GM19023 (cell line): ENCODE results near the gene SERINC2.

Experiments used
- ATAC-seq: cut with Tn5 transposase; IDR thresholded peaks from one replicate; pipeline ENCODE4 v1.9.1; 2021; ENCODE audit warnings: mild to moderate bottlenecking, moderate library complexity; ENCODE audit not compliant: unreplicated experiment

Gene SERINC2

DNA sequence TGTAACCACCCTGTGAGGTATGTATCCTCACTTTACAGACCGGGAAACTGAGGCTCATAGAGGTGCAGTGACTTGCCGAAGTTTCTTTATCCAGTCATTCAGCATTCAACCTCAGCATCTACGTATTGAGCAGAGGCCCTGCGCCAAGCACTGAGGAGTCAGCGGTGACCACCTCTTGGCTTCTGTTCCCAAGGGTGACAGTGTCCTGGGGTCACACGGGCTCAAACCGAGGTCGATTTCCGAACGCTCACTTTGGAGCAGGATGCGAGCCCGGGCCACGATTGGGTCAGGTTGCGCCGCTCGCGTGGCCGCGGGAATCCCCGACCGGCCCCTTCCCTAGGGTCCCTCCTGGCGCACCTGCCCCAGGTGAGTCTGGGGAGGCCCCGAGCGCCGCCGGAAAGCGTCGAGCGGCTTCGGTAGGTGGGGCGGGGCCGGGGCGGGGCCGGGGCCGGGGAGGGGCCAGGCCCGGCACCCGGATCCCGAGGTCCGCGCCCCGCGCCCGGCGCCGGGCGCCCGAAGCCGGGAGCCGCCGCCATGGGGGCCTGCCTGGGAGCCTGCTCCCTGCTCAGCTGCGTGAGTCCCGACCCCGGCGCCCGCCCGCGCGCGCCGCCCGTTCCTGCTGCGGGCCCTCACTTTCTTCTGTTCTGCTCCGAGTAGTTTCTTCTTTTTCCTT, at the start of gene SERINC2:
Gene SERINC2, plus strand, starts transcription at position 482 of the 673 bp plus-strand sequence. Its CDS starts 53 bp downstream, at position 535.
- ATAC-seq, result no peak

DNA sequence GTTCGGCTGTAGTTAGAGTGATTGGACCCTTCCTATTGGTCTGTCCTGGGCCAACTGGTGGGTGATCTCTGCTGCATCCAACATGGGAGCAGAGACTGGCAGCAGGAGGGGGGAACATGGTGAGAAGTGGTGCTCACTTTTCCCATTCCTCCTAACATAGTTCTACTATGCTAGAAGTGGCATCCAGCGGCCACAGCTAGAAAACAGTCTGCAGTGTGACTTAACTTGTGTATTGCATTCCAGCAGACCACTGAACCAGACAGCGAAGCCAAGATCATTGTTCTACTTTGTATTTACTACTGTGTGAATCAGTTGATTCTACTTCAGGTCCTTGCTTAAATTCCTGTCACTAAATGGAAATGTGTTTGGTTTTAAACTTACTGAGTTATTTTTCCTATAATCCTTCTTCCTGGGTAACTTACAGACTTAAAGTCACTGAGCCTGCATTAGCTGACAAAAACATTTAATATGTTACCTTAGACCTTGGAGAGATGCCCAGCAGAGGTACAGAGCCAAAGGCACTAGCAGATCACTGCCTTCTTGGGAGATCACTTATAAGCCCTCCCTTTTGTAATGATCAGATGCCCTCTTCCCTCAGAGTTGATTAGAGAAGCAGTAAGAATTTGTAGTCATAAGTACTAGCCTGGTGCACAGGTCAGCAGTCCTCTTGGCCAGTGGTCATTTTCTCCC, 48.3 kb upstream of the SERINC2 start:
- no peak for ATAC-seq

DNA sequence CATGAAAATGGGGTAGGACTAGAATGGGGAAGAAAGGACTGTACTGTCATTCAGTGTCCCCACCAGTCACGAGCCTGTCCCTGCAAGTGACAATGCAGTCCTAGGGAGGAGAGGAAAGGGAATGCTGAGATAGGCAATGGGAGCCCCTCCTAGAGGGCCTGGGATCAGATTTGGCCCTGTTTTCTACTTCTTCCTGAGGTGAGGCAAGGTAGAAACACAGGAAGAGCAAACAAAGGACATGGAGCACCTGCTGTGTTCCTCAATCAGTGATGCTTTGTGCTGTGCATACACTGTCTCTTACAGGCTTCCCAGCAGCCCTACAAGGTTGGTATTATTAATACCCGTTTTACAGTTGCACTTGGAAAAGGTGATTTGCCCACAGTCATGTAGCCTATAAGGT, 46.2 kb upstream of the SERINC2 start:
- no peak for ATAC-seq

DNA sequence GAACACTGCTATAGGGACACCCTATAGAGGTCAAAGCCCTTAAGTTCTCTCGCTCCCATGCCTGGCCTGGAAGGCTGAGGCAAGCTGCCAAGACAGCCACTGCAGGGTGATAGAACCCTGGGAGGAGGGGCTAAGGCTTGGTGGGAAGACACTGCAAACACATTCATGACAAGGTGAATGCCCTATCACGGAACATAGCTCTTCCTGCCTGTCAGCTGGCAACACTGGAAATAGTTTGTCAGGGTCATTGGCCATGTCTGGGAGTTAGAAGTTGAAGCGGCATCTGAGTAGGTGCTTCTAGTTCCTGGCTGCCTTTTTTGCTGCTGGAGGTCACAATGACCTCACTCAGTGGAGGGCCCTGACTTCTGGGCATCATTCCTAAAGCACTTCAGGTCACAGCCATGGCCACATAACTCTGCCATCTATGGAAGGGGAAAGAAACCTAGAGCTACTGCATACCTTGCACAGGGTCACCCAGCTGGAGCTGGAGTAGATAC, 44.4 kb upstream of the SERINC2 start:
- ATAC-seq, result no peak

DNA sequence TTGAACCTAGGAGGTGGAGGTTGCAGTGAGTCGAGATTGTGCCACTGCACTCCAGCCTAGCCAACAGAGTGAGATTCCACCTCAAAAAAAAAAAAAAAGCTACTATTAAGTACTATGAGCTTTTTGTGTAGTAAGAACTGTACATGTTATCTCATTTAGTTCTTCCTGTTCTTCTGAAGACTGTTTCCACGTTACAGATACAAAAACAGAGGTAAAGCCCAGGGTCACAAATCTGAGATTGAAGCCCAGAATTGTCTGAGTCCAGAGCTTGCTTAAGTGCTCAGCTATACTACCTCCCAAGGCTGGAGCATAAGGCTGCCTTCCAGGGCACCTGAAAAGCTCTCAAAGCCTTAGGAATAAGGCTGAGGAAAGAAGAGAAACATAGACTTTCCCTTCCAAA, 43.0 kb upstream of the SERINC2 start:
- ATAC-seq, result no peak

DNA sequence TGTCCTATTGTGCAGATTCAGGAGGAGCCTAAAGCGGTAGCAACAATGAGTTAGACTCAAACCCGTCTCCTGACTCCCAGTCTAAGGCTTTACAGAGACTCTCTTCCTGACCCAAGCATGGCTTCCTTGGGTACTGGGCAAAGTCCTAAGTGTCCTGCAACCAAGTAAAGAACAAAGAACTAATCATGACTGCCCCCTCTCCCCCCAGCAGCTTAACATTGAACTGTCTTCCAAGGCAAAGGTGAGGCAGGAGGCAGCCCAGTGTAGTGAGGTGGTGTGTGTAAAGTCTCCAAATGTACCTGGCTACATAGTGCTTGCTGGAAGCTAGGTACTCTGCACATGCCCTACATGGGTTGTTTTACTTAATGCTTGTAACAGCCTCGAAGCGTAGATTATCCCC, 42.4 kb upstream of the SERINC2 start:
- ATAC-seq, result no peak

DNA sequence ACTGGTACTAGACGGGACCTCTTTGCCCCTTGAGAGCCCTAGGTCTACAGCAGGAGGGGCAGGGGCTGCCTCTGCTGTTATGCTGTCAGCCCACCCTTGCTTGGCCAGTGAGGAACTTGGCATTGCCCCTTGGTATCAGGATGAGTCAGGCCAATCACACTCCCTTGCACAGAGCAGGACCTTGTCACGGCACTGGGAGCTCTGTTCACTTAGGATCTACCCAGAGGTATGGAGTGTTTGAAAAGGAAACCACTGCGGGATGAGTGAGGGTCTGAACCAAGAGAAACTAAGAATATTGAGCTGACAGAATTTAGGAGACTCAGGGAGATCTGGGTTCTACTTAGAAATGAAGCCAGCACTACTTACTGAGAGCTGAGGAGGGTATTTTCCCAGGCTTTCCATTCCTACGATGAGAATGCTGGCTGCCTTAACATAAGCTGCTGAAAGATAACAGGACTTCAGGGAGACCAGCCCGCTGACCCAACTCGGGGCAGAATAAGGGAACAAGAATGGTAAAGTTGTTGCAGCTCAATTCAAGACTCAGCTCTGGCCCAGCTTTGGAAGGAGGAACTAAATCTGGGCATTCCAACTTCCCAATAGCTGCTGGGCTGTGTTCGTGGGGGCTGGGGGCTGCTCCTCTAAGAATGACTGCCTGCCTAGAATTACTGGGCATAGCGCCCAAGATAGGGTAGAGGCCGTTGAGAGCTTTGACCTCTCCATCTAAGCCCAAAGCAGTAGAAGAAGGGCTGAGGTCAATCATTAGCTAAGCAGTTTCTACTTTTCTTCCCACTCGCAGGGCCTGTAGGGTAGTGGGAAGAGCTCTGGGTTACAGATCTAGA, 41.7 kb upstream of the SERINC2 start:
- ATAC-seq, result no peak

DNA sequence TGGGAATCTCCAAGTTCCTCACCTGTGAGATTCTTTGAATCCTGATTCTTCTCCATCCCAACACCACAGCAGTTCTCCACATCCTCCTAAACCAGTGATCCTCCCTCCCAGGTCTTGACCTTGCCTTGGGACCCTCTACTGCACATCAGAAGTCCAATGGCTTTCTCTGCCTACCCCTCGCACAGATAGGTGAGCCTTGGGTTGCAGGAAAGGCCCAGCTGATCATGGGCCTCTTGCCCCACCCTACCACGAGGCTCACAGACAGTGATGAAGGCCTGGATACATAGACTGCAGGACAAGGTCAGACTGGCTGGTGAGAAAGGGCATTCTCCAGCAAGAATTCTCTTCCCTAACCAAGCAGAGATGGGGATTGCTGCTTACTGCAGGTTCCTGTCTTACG, 41.0 kb upstream of the SERINC2 start:
- no peak for ATAC-seq

DNA sequence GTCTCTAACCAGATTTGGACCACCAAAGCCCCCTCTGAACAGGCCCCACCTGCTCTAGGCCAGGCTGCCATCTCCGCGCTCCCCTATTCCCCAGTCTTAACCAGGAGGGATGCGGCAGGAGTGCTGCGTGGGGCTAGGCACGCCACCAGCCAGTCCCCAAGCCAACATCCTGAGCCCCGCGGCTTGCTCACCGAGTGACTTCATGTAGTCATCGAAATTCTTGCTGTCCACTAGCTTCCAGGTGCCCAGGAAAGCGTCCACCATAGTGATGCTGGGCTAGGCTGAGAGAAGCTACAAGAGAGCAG, 40.3 kb upstream of the SERINC2 start:
- no peak for ATAC-seq

DNA sequence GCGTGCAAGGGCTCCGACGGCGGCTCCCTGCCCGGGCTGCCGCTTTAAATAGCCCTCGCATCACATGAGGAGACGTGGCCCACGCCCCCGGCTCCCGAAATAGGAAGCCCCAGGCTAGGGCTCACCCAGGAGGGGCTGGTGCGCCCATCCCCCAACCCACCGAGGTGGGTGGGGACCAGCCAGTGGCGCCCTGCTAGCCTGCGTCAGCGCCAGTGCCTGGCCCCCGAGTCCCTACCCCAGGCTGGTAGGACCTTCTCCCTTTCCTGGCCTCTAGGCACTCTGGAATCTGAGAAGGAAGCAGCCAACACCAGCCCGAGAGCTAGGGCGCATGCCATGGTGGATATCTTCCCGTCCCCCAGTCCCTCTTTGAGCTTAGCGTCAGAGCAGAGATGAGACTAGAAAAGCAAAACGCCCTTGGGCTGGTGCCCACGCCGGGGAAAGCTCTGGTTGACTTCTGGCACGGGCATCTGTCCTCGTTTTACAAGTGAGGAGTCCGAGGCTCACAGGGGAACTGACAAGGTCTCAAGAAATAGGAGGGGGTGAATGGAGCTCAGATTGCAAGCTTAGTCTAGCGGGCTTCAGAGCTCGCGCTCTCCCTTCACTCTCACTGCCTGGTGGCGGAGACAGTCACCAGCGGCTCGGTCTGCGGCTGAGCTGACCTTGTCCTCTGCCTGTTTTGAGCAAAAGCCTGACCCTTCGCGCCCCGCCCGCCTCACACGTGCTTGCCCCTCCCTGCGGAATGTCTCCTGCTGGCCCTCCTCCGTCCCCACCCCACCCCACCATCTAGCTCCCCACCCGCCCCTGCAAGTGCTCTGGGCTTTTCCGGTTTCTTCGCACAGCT, 39.7 kb upstream of the SERINC2 start, which contains the start of gene FABP3:
Gene FABP3, minus strand, starts transcription at position 21 of the 841 bp plus-strand sequence. CDS start 62 bp downstream, outside the sequence.
- no peak for ATAC-seq

DNA sequence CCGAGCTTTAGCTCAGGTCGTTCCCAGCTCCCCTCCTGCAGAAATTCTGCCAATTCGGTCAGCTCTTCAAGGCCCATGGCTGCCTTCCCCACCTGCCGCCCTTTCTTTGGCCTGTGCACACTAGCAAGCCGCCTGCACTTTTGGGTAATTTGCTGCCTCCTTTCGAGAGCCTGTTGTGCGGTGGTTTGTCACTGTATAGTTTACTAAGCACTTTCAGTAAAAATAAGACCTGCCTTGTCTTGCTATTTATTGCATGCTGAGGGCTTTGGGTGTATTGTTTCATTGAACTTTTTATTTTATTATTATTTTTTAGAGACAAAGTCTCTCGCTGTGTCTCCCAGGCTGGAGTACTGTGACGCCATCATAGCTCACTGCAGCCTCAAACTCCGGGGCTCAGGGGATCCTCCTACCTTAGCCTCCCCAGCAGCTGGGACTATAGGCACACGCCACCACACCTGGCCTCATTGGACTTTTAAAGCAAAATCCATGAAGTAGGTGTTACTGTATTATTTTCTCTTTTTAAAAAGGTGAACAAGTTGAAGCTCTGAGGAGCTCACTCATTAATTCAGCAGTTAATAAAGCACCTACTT, 39.0 kb upstream of the SERINC2 start:
- no peak for ATAC-seq

DNA sequence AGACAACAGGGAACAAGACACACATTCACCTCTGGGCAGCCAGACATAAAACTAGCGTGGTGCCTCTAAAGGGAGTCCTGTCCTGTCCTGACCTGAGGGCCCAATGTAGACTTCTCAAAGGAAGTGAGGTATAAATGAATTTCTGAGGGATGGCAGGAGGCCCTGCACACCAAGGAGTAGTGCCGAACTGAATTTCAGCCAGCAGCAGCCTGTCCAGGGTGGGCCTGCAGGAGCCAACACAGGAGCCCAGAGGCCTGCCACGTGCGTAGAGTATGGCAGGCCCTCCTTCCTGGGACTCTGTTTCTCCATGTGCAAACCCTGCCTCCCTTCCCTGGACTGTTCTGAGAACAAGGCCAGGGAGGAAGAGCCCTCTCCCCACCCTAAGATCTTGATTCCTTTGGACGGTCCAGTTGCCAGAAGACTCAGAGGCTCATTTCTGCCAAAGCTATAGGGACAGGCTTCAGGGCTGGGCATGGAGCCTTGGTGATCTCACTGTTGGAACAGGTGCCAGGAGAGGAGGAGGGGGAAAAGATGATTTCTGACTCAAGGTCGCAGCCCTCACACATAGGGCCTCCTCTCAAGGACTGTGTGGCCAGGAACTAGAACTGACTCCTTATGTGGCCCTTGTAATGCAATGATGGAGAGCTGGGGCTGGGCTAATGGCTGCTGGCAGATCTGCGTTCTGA, 38.4 kb upstream of the SERINC2 start:
- no peak for ATAC-seq

DNA sequence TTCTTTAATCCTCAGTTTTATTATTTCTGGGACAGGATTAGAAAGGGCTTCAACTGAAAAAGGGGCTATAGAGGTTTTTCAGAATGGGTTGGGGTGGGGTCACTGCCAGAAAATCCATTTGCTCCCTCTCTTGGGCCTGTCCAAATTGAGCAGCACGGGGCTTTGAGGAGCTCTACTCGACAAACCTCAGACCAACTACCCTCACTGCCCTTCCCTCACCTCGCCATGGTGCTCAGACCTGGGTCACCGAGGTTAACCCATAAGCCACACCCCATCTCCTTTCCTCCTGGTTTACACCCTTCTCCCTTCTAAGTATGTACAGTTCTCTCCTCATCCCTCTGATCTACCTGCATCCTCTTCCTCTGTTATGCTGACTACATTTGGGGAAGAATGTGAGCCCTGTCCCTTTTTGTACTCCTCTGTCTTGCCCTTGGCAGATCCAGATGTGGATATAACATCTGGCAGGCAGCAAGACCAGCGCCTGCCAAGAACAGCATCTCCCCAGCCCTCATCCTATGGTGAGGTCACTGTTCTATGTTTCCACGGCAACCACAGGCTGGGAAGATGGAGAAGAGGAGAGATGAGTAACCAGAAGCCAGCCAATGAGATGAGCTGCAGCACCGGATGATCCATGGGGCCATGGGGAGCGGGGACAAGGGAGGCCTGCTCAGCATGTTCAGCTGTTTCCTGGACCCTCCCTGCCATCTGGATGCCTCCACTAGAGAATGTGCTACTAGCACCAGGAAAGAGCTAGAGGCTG, 36.5 kb upstream of the SERINC2 start:
- no peak for ATAC-seq

DNA sequence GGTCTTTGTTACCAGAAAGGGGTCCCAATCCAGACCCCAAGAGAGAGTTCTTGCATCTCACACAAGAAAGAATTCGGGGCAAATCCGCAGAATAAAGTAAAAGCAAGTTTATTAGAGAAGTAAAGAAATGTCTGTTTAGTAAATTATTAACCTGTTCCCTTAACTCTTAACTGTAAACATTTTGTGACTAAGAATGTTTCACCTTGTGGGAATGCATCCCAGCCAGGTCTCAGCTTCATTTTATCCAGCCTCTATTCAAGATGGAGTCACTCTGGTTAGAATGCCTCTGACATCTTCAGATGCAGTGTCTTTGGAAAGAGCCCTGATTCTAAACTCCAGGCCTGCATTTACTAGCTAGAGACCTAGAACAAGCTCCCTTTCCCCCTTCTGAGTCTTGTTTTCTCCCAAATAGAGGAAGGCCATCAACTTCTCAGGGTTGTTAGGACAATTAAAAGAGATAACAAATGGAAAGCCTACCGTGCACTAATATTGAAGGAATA, 35.6 kb upstream of the SERINC2 start:
- no peak for ATAC-seq

DNA sequence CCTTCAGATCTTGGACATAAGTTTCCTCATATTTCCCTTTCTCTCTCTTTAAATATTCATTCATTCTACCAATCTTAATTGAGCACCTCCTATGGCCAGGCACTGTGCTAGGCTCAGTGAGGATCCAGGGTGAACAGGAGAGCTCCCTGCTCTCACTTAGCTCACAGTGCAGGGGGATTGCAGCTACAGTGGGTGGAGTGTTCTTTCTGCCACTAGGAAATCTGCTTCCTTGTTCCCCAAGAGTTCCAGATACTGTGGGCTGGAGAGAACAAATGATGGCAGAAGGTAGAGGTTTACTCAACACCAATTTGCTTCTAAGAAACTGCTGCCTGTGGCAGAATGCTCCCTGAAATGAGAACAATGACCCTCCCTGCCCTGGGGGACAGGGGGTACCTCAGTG, 35.0 kb upstream of the SERINC2 start:
- no peak for ATAC-seq

DNA sequence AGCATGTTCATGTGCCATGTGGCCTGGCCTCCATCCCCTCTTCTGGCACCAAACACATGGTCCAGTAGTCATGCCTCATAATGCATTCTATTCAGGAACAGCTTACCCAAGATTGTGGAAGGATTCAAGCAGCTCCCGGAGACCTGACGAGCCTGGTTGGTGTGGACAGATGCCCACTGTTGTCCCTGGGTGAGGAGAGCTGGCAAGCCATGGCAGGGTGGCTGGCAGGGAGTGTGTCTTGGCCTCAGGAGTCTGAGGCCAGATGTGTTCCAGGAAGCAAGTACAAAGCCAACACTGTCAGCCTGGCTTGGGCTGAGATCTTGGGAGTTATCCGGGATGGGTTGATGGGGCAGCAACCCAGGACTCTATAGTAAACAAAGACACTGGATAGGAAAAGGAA, 32.8 kb upstream of the SERINC2 start:
- no peak for ATAC-seq

DNA sequence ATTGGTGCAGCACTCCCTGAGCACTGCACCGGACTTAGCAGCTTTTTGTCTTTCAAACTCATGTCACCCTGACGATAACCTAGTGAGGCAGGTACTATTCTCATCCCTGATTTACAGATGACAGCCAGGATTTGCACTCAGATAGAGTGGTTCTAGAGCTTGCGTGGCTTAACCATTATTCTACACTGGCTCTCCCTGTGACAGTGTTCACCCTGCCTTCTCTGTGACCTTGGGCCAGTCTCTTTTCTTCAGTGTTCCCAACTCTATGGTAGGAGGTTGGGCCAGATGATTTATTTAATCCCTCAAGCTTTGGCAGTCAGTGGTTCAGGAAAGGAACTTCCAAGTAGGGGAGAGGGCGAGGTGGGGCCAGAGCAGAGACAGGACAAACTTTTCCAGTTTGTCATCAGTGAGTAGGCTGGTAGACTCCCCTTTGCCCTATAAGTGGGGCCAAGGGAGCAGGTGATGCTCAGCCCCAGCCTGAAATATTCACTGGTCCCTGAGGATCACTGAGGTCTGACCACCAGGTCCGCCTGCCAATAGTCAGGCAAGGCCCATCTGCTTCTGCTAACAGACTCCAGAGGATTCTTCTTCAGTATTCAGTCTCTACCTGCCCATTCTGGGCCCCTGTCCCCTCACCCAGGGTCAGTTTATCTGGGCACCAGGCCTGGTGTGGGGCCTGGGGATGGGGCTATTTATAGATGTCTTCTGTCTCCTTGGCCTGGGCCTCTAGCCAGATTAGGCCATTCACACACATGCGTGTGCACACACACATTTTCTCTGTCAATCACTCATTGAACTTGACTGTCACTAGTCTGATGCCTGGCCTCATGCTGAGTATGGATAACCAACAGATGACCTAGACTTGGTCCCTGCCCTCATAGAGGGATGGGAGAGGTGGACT, 31.4 kb upstream of the SERINC2 start:
- ATAC-seq, result no peak
